ENCODE data around the gene ZNF608. TPM values are rescaled to one million over a fixed set of nuclear protein-coding genes. Genes with fewer than 3 reads are reported as not detected.

ZNF608 gene
- total RNA-seq, 4 donors from 2014 or later: 24.4 to 41.4 (median 36.1) TPM

- peak overlapping the region in 1 of 4 donors; percentile 58 for H3K27ac ChIP-seq
- no peaks in the 10 kb centered on the region for H3K36me3 ChIP-seq
- TF ChIP-seq POLR2A (IDR thresholded peaks at IDR 0.05): no peak
- no peak for TF ChIP-seq POLR2AphosphoS5 (IDR thresholded peaks at IDR 0.05)
- no peak for TF ChIP-seq EP300 (IDR thresholded peaks at IDR 0.05)
- TF ChIP-seq, protein P1, sequence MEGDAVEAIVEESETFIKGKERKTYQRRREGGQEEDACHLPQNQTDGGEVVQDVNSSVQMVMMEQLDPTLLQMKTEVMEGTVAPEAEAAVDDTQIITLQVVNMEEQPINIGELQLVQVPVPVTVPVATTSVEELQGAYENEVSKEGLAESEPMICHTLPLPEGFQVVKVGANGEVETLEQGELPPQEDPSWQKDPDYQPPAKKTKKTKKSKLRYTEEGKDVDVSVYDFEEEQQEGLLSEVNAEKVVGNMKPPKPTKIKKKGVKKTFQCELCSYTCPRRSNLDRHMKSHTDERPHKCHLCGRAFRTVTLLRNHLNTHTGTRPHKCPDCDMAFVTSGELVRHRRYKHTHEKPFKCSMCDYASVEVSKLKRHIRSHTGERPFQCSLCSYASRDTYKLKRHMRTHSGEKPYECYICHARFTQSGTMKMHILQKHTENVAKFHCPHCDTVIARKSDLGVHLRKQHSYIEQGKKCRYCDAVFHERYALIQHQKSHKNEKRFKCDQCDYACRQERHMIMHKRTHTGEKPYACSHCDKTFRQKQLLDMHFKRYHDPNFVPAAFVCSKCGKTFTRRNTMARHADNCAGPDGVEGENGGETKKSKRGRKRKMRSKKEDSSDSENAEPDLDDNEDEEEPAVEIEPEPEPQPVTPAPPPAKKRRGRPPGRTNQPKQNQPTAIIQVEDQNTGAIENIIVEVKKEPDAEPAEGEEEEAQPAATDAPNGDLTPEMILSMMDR (IDR thresholded peaks at IDR 0.05): no peak
- peaks cover 15 to 97% (median 34%) of the 10 kb centered on the region in 3 donors for H3K4me1 ChIP-seq
- H3K4me3 ChIP-seq: no peak overlapping the region
- WGBS, 2 donors (ENCODE audit: low coverage in 1 of 2): 62 to 64% methylated on average over 3 to 6 of the region's 6 CpGs
- no peaks in the 10 kb centered on the region for H3K27me3 ChIP-seq
- ATAC-seq: no peak
- H3K9me3 ChIP-seq: no peaks in the 10 kb centered on the region
Observed at GRCh38 chr5:124704594-124705284, 41.7 kb downstream of the ZNF608 start.

GRCh38 chr5:124703995-124704394 is 42.4 kb downstream of the ZNF608 start:
- 63 to 64% methylated on average over 3 to 4 of the region's 4 CpGs for WGBS, 2 donors (ENCODE audit: low coverage in 1 of 2)
- Histone ChIP-seq H3K9me3 (no peaks in the 10 kb centered on the region), H3K4me1 (peaks cover 15 to 97% (median 34%) of the 10 kb centered on the region in 3 donors), H3K27ac (peak overlapping the region in 1 of 4 donors; percentile 58), H3K36me3 (no peaks in the 10 kb centered on the region), H3K4me3 (no peak overlapping the region), H3K27me3 (no peaks in the 10 kb centered on the region)
- no peak for ATAC-seq
- TF ChIP-seq POLR2AphosphoS5 (IDR thresholded peaks at IDR 0.05) (no peak), POLR2A (IDR thresholded peaks at IDR 0.05) (no peak), EP300 (IDR thresholded peaks at IDR 0.05) (no peak)
- TF ChIP-seq, protein P1 (IDR thresholded peaks at IDR 0.05): no peak

DNA sequence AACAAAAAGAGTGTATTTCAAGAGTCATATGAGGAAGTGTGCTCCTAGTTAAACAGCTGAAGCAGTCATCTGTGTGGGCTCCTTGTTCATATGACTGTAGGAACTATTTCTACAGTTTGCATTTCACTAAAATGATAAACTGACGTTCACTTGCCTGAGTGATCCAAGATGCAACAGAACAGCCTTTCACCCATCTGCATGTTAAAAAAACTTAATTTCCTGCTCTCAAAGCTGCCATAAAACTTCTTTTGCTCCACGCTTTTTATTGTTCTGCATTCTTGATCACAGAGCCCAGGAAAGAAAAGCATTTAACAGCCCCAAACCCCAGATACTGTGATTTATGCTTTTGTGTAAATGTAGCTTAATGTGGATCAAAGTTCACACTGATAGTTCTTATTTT is 43.9 kb downstream of the ZNF608 start:
- no peak for ATAC-seq
- H3K27me3 ChIP-seq: no peaks in the 10 kb centered on the region
- H3K27ac ChIP-seq: peak overlapping the region in 2 of 4 donors; percentile 20 to 58
- TF ChIP-seq, protein P1 (IDR thresholded peaks at IDR 0.05): no peak
- no peak for TF ChIP-seq POLR2A (IDR thresholded peaks at IDR 0.05)
- TF ChIP-seq EP300 (IDR thresholded peaks at IDR 0.05): no peak
- TF ChIP-seq POLR2AphosphoS5 (IDR thresholded peaks at IDR 0.05): no peak
- H3K36me3 ChIP-seq: no peaks in the 10 kb centered on the region
- H3K4me3 ChIP-seq: no peak overlapping the region
- H3K9me3 ChIP-seq: no peaks in the 10 kb centered on the region
- WGBS, 2 donors (ENCODE audit: low coverage in 1 of 2): 38 to 49% methylated on average over 2 of the region's 2 CpGs
- H3K4me1 ChIP-seq: peaks cover 19 to 97% (median 32%) of the 10 kb centered on the region in 3 donors

DNA sequence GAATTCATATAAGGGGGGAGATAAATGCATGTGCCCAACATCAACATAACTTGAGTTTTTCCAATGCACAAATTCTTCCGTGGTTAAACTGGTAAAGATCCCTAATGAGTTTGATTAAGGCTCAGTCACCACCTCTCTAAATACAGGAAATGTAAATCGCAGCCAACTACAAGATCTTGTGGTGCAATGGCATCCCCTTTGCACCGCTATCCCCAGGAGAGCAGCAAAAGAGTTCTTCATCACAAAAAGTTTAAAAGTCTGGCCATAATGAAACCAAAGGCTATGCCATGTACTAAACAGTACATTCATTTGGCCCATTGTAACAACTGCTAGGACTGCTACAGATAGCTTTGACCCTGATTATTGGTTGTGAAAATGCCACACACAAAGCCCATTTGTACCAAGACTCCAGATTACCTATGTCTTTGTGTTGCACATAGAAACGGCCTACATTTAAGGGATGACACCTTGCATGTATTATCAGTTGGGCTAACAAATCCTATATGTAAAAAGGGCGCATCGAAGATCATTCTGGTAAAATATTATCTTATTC is 44.5 kb downstream of the ZNF608 start:
- H3K4me3 ChIP-seq: no peak overlapping the region
- peaks cover 19 to 97% (median 32%) of the 10 kb centered on the region in 3 donors for H3K4me1 ChIP-seq
- H3K9me3 ChIP-seq: no peaks in the 10 kb centered on the region
- H3K36me3 ChIP-seq: no peaks in the 10 kb centered on the region
- no peak overlapping the region for H3K27ac ChIP-seq
- 76 to 92% methylated on average over 6 of the region's 6 CpGs for WGBS, 2 donors (ENCODE audit: low coverage in 1 of 2)
- TF ChIP-seq POLR2AphosphoS5 (IDR thresholded peaks at IDR 0.05): no peak
- TF ChIP-seq EP300 (IDR thresholded peaks at IDR 0.05): no peak
- no peak for TF ChIP-seq POLR2A (IDR thresholded peaks at IDR 0.05)
- TF ChIP-seq, protein P1 (IDR thresholded peaks at IDR 0.05): no peak
- ATAC-seq: no peak
- H3K27me3 ChIP-seq: no peaks in the 10 kb centered on the region

DNA sequence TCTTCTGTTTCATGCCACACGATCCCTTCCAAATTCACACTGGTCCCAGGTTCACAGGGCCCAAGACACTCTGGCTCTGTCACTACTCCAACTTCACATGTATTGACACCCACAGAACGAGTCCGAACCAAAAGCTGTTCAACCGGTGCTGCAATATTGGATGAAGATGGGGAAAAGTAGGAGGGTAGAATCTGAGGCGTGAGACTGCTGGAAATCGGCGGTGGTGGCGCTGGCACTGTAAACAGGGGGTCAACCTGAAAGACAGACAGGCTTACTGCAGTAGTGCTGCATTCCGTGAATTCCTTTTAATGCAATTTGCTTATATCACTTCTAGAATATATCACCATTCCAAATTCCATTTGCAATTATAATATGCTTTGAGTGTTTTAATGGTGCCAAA is 45.4 kb downstream of the ZNF608 start:
- no peak for TF ChIP-seq EP300 (IDR thresholded peaks at IDR 0.05)
- no peak for TF ChIP-seq POLR2AphosphoS5 (IDR thresholded peaks at IDR 0.05)
- TF ChIP-seq, protein P1 (IDR thresholded peaks at IDR 0.05): no peak
- TF ChIP-seq POLR2A (IDR thresholded peaks at IDR 0.05): no peak
- Histone ChIP-seq H3K9me3 (no peaks in the 10 kb centered on the region), H3K4me3 (no peak overlapping the region), H3K27me3 (no peaks in the 10 kb centered on the region), H3K36me3 (no peaks in the 10 kb centered on the region), H3K4me1 (peaks cover 10 to 97% (median 34%) of the 10 kb centered on the region in 3 donors), H3K27ac (peak overlapping the region in 1 of 4 donors; percentile 25)
- 92 to 93% methylated on average over 9 of the region's 9 CpGs for WGBS, 2 donors (ENCODE audit: low coverage in 1 of 2)
- no peak for ATAC-seq

Data from gastroesophageal sphincter (tissue), 4 donors.